Kasumi-1 (cell line): ENCODE data around the gene TMEM95.

Experiments used
- DNase-seq, 2 experiments: peaks; one replicate each; lab custom pipeline; 2025; lab: John Stamatoyannopoulos, UW

The TMEM95 gene

DNA sequence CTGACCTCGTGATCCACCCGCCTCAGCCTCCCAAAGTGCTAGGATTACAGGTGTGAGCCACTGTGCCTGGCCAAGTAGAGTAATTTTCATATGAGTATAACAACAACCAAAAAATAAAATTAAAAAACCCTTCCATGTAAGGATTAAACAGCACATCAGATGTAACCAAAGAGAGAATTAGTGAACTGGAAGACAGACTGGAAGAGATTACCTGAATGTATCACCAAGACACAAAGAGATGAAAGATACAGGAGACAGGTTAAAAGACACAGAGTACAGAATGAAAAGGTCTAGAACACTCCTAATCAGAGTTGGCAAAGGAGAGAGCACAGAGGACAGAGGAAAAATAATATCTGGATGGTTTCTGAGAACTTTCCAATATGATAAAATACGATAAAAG lies 24.2 kb downstream of the TMEM95 start:
- DNase-seq: no peak

- DNase-seq: no peak
Measured at GRCh38 chr17:7380321-7380720, 25.4 kb downstream of the TMEM95 start.

- DNase-seq: no peak
Measured at GRCh38 chr17:7380855-7381683, 26.1 kb downstream of the TMEM95 start, which contains the start of gene TNK1. TNK1 (plus strand) TSS chr17:7381089; CDS start chr17:7382927, 1,838 bp downstream.

DNA sequence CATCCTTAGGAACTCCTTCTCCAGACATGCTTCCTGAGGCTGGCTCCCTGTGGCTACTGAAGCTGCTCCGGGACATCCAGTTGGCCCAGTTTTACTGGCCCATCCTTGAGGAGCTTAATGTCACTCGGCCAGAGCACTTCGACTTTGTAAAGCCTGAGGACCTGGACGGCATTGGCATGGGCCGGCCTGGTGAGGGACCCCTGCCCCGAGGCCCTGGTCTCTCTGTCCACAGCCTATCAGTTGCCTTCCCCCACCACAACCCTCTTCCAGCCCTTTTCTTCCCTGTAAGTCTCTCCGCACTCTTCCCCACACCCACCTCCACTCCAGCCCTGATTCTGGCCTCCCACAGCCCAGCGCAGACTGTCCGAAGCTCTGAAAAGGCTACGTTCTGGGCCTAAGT lies 27.9 kb downstream of the TMEM95 start:
- no peak for DNase-seq

DNA sequence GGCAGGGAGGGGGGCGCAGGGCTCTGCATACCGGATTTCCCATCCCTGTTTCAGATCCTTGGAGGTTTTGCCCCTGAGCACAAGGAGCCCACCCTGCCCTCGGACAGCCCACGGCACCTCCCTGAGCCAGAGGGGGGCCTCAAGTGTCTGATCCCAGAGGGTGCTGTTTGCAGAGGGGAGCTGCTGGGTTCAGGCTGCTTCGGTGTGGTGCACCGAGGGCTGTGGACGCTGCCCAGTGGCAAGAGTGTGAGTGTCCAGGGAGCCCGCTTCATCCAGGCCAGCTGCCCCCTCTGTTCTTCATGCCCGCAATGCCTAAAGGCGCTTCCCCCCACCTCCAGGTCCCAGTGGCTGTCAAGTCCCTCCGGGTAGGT lies 28.4 kb downstream of the TMEM95 start:
- no peak for DNase-seq

GRCh38 chr17:7383742-7384488 lies 29.0 kb downstream of the TMEM95 start:
- peak in 1 of 2 experiments; percentile 3 for DNase-seq

GRCh38 chr17:7384489-7385081 lies 29.6 kb downstream of the TMEM95 start:
- no peak for DNase-seq

DNA sequence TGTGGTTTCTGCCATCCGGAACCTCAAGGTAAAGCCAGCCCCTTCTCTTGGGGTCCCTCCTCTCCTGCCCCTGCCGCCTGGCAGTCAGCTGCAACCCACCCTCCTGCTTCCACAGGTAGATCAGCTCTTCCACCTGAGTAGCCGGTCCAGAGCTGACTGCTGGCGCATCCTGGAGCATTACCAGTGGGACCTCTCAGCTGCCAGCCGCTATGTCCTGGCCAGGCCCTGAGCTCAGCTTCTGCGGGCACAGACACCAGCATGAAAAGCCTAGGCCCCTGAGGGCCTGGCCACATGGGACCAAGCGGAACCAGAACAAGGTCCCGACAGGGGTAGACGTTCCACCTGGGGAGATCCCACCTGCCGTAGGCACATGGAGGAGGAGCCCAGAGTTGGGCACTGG lies 33.9 kb downstream of the TMEM95 start:
- DNase-seq: no peak

- no peak for DNase-seq
Measured at GRCh38 chr17:7389924-7390910, 35.3 kb downstream of the TMEM95 start.

DNA sequence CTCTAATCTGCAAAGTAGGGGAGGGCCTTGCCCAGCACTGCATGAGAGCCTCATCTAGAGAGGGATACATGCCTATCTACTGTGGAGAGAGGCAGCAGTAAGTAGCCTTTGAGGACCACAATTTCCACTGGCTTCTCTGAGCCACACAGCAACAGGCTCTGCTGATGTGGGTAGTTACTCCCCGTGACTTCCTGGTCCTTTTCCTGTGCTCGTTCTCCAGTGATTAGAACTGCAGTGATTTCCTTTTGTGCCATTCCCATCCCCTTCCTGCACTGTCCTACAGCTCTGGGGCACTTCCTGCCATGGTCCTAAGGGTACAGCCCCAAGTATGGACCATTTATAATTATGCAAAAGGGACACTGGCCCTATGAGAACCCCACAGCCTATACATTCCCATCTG lies 36.4 kb downstream of the TMEM95 start:
- DNase-seq: no peak

DNA sequence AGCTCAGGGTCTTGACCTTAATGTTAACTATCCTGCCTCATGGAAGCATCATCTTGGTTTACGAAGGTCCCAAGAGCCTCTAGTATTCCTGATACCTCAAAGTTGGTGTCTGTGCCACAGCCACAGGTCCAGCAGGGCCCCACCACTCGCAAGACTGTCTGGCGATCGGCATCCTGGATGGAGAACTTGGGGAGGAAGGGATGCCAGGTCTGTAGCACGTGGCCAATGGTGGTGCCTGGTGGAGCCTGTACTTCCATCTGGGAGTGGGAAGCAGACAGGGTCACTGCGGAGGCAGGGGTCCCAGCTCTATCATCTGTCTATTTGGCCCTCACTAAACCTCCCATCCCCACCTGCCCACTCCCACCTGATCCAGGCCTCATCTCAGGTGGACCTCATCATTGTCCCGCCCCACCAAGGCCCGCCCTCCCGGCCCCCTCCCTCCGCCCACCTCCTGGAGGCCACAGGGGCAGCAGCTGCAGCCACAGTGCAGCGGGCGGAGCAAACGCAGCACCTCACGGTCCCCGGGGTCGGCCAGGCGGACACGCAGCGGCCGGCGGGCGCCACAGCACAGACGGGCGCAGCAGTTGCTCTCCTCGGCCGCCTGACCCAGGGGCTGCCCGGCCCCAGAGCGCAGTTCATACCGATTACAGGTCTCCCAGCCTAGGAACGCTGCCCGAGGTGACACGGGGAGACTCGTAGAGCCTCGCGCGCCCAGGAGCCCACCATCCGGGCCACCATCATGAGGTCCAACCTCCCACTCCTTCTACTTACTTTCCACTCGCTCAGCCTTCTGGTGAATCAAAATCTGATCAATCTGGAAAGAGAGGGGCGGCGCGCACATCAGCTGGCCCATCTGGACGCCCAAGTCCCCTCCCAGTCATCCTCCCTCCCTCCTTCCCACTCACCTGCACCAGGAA lies 38.0 kb downstream of the TMEM95 start:
- no peak for DNase-seq

GRCh38 chr17:7393613-7394451 lies 38.9 kb downstream of the TMEM95 start:
- DNase-seq: no peak

DNA sequence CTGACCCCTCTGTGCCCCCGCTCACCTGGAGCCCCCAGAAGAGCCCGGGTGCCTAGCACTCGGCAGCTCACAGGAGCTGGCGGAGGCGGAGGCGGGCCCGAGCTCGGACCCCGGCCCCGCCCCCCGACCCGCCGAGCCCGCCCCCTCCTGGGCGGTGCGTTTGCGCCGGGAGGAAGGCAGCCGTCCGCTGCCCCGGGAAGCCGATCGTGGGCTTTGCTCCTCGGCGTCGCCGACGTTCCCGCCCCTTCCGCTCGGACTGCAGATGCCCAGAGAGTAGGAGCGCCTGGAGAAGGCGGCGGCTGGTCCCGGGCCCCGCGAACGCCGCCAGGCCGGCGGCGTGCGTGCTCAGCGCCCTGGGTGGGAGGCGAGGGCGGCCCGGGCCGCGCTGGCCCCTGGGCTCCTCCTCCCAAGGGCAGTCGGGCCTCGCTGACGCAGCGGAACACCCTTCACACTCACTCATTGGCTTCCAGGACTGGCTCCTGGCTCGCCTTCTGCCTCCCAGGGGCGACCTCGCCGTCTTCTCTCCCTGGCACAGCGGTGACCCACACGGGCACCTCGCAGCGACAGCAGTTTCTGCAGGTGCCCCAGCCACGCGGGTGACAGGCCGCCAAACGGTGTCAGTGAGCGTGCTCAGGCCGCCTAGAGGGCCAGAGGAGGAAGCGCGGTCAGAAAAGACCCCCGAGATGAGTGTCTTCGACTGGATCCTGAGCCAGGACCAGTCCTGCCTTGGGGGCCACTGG lies 39.7 kb downstream of the TMEM95 start, which contains the start of gene PLSCR3:
TSS of gene PLSCR3 (minus strand) at position 74 of the 740 bp plus-strand sequence. CDS start 415 bp downstream, outside the sequence.
- DNase-seq: peak; percentile 24 to 39

DNA sequence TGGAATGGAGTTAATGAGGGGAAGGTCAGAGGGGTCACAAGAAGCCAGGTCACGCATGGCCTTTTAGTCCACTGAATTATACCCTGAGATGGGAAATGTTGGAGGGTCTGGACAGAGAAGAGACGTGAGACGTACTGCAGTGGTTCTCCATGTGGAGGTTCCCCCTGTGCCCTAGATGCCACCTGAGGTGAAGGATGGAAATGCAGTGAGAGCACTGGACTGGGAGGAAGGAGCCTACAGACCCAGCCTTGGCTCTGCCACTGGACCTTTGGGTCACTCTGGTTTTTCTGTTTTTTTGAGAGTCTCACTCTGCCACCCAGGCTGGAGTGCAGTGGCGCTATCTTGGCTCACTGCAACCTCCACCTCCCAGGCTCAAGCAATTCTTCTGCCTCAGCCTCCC lies 41.2 kb downstream of the TMEM95 start:
- DNase-seq: no peak

DNA sequence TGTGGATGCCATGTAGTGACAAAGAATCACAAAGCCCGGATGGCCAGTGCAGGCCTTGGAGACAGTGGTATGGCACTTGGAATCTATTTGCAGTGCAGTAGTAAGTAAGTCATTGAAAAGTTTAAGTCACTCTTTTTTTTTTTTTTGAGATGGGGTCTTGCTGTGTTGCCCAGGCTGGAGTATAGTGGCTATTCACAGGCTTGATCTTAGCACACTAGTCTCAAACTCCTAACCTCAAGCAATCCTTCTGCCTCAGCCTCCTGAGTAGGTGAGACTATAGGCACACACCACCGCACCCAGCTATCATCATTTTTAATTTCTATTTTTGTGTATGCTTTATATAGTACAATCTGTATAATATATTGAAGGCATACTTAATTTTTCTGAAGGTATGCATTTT lies 43.7 kb downstream of the TMEM95 start:
- no peak for DNase-seq

DNA sequence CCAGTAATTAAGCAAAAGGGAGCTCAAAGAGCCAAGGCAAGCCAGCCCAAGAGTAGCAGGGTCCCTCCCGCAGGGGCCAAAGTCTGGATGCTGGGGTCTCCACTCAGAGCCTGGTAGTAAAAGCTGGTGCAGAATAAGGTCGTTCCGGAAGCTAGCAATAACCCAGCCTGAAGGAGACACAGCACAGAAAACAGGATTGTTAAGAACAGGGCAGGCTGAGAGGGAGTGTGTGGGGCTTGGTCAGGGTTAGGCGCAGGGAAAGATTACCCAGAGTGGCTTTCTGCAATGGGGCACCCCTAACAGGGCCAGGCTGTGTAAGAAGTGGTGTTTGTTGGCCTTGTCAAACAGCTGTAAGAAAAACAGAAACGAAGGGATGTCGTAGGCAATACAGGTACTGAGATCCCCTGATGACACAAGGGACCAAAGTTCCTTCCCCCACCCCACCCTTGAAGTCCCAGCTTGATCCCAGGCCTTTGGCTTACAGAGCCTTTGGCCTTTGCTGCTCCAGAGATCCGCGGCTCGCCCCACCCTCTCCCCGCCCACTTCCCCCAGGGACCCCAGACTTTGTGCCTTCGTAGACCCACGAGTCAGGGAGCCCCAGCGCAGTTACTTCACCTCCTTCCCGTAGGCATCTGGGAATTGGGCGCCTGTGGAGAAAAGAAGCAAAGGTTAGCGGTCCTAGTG lies 48.2 kb downstream of the TMEM95 start:
- DNase-seq: peak in 1 of 2 experiments; percentile 12

GRCh38 chr17:7403727-7403976 lies 48.7 kb downstream of the TMEM95 start:
- DNase-seq: peak; percentile 41 to 45

DNA sequence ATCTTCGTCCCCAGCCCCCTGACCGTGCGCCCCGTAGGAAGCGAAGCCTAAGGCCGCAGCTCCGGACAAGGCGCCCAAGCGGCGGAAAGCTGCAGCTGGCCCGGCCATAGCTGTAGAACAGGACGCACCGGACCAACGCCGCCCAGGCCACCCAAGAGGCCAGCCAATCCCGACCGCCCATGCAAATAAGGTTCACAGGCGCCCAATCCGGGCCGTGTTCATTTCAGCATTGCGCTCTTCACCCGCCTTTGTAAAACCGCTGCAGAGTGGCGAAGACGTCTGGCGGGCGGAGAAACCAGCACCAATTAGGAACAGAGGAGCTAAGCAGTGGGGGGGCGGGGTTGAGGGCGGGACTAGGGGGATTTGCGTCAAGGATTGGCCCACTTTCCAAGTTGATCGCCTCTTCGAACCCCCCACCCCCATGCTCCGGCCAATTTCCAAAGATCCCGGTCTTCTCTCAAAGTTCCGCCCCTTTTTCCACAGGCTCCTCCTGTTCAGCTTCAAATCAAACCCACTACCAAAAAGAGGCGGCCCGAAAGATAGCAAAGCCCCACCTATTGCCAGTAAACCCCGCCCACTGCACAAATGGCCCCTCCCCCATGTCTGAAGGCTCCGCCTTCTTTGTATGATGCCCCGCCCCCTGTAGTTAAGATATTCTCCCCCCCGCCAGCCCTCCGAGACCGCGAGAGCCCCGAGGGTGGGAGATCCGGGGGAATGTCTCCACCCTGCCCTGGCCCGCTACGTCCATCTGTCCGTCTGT lies 49.2 kb downstream of the TMEM95 start, which contains the start of gene TMEM256:
TSS of gene TMEM256 (minus strand) at position 121 of the 760 bp plus-strand sequence. CDS start at position 108, 13 bp downstream.
- peak; percentile 88 to 92 for DNase-seq
